Lower leg skin (tissue), 3 donors: Measurements from ENCODE around the gene IGSF3.
"Not testable (repeated sequence)": the region's sequence is repeated elsewhere in the genome, so short reads cannot be mapped to it uniquely, and the experiment has no call there.

Experiments used
- CTCF ChIP-seq, 3 donors: fragments of 450-650 bp; IDR thresholded peaks; one replicate each; pipeline ENCODE4 v1.5.1; 2016; ENCODE audit warnings: antibody characterized with exemption in 3 of 3, mild to moderate bottlenecking in 3 of 3, moderate library complexity in 2 of 3
- POLR2A ChIP-seq, 2 donors: fragments of 450-650 bp; IDR thresholded peaks; one replicate each; pipeline ENCODE4 v1.6.1; 2016 to 2017; ENCODE audit warnings: antibody characterized with exemption in 2 of 2, mild to moderate bottlenecking in 1 of 2, moderate library complexity in 1 of 2

GRCh38 chr1:116637583-116637982, 29.9 kb downstream of the IGSF3 start:
- TF ChIP-seq CTCF, POLR2A (IDR thresholded peaks at IDR 0.05): not testable (repeated sequence)
